ENCODE measurements around the gene PWWP2B.

The PWWP2B gene

DNA sequence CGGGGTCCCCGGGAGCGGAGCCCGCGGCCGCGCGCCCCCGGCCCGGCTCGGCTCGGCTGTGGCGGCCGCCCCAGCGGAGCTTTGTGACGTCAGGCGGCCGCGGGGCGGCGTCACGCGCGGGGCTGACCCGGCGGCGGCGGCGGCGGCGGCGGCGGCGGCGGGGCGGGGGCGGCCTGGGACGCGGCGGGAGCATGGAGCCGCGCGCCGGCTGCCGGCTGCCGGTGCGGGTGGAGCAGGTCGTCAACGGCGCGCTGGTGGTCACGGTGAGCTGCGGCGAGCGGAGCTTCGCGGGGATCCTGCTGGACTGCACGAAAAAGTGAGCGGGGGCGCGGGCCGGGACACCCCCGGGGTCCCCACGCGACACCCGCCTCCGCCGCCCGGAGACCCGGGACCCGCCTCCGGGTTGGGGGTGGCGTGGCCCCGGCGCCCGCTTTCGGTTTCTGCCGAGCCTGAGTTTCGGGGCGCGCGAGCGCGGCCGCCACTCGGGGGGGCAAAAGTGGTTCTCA lies at the start of gene PWWP2B:
Gene PWWP2B, plus strand, starts transcription at position 165 of the 506 bp plus-strand sequence. Its CDS starts 27 bp downstream, at position 192.
- DNase-seq = peak; percentile 41

DNA sequence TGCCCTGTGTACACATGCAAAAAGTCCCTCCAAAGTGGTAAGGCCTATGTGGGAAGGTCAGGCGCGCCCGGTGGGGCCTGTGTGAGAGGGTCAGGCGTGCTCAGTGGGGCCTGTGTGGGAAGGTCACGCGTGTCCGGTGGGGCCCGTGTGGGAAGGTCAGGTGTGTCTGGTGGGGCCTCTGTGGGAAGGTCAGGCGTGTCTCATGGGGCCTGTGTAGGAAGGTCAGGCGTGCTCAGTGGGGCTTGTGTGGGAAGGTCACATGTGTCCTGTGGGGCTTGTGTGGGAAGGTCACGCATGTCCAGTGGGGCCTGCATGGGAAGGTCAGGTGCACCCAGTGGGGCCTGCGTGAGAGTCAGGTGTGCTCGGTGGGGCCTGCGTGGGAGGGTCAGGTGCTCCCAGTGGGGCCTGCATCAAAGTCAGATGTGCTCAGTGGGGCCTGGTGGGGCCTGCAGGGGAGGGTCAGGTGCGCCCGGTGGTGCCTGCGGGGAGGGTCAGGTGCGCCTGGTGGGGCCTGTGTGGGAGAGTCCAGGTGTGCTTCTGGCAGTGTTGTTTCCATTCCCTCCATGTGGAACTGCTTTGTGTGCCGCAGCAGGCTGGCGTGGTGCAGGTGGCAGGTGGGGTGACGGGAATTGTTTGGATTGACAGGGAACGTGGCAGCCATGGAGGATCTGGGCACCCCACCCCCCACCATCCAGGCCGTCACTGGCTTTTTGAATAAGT lies 49.6 kb upstream of the PWWP2B start:
- no peak for DNase-seq

DNA sequence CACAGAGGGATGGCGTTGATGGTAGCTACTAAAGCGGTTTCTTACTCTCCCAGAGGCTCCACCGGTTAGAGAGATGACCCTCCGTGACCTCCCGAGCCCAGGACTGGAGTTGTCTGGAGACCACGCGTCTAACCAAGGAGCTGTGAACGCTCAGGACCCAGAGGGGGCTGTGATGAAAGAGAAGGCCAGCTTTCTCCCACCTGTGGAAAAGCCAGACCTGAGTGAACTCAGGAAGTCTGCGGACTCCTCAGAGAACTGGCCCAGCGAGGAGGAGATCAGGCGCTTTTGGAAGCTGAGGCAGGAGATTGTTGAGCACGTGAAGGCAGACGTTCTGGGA lies 49.1 kb upstream of the PWWP2B start:
- DNase-seq = no peak

DNA sequence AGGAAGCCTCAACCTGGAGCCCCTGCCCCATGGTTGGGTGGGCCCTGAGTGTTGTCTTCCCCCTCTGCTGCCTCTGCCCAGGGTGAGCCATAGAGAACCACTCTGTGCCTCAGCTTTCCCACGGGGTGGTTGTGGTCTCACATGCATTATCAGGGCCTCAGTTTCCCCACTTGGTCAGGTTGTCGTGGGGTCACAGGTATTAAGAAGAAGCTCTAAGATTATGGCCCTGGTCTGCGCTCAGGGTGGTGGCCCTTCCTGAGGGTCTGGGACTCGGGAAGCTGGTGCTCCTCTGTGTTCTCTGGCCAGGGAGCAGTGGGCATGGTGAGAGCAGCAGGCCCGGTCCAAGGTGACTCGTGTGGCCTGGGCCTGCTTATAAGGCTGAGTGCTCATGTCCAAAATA lies 47.2 kb upstream of the PWWP2B start:
- no peak for DNase-seq

DNA sequence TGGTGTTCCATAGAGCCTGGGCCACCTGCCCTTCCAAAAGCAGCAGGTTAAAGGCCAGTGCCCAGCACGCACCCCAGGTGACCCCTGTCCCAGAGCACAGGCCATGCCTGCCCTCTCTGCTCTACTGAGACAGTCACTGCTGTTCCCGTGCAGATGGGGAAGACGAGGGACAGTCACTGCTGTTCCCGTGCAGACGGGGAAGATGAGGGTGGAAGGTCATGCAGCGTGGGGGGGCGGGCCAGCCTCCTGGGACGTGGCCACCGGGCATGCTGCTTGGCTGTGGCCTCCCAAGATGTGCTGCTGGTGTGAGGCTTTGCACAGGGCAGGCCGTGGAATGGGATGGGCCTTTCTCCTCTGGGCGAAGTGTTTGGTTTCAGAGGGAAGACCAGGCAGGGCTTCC lies 46.6 kb upstream of the PWWP2B start:
- no peak for DNase-seq

DNA sequence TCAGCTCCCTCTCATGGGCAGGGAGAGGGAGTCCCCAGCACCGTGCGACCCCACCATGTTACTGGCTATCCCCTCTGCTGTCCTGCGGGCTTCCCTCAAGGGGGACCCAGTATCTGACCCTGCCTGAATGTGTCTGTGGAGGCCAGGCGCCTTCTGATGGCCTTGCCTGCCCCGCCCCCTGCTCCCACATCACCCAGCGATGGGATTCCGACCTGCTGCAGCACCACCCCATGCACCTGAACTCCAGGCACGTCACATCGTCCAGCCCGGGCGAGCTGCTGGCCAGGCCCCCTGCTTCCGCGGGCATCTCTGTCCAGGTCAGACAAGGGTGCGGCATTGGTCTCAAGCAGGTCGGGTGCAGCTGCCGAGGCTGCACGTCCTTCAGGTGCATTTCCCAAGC lies 46.1 kb upstream of the PWWP2B start:
- no peak for DNase-seq

DNA sequence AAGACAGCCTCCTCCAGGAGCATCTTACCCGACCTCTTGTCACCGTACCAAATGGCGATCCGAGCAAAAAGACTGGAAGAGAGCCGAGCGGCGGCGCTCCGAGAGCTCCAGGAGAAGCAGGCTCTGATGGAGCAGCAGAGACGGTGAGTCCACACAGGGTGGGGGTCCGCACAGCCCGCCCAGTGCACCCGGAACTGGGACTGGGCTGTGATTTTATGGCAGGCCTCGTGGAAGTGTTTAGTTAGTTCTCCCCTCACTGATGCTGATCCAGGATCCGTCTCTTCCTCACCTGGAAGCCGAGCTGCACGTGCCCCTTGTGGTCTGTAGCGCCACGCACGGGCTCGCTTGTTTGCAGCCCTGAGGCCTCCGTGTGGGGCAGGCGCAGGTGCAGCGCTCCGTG lies 45.4 kb upstream of the PWWP2B start:
- DNase-seq = no peak

DNA sequence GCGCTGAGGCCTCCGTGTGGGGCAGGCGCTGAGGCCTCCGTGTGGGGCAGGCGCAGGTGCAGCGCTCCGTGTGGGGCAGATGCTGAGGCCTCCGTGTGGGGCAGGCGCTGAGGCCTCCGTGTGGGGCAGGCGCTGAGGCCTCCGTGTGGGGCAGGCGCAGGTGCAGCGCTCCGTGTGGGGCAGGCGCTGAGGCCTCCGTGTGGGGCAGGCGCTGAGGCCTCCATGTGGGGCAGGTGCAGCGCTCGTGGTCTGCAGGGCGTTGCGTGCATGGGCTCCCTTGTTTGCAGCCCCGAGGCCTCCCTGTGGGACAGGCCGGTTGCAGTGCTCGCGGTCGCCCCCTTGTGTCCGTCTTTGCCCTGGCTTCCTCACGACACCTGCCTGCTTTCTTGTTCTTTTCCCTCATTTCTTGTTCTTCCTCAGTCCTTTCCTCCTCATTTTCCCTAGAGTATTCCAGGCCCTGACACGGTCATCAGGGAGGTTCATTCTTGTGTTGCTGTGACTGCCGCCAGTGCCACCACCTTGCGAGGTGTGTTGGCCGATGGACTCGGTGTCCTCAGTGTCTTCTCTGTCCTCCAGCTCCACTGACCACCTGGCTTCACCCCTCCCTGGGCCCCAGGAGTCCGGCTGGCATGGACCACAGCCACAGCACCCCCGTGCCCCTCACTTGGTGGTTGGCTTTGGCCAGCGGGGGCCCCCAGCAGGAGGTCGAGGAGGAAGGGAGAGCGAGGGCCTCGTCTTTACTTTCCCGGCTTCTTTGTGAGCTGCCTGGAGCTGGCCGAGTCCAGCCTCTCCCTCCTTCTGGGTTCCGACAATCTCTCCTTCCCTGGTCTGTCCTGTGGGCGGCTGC lies 44.3 kb upstream of the PWWP2B start:
- DNase-seq = peak; percentile 79

DNA sequence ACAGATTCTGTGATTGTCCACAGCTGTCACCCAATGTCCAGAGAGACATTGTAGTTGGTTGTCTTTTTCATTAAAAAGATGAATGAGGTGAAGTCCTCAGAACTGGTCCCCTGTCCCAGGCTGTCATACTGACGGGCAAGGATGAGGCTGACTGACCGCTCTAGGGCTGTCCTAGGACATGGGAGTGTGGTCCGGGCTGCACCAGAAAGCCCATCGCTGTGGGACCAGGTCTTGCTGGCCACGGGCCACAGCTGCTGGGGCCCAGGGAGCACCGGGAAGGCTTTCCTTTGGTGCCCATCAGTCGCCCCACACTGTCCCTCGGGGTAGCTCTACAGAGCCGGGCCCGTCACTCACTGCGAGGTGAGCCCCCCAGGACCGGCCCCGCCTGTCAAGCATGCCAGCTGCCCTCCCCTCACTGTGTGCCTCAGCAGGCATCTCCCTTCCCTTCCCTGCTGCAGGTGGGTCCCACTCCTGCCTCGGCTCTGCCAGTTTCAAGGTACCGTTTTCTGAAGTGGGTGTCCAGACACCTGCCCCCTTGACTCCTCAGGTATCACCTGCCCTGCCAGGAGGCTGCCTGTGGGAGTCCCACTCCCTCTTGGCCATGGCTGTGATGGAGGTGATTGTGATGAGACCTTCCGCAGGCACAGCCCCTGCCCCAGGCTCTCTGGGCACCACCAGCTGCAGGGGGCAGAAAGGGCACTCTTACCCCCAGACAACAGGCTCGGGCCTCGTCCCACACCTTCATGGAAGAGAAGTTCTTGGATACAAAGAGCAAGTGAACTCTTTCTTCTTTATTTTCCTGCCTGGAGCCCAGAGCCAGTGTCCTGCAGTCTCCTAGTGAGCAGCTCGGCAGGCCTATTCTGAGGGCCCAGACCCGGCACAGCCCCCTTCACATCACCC lies 43.3 kb upstream of the PWWP2B start:
- DNase-seq = no peak

DNA sequence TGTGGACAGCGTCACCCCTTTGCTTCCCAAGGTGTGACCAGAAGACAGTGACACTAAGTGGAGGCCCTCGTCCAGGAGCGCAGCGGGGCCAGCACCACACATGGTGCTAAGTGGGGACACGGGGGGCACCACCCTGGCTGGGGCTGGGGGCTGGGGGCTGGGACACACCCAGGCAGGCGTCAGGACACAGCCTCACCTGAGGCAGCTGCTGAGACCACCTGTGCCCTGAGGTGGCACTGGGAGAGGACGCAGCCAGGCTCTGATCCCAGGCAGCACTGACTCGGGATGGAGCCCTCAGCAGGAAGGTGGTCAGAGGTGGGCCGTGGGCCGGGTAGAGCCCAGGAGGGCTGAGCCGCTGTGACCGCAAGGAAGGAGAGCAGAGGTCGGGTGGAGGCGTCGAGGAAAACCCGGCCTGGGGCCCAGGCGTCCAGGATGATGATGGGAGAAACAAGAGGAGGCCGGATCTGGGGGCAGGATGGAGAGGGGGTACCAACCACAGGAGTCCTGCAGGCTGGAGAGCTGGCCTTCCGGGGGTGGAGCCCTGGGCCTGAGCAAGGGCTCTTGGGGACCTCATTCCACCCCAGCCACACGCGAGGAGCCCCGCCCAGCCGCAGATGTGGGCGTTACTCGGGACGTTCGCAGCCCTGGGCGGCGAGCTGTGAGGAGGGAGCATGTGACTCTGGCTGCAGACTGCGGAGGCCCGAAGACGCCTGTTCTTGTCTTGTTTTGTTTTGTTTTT lies 42.5 kb upstream of the PWWP2B start:
- DNase-seq = no peak

DNA sequence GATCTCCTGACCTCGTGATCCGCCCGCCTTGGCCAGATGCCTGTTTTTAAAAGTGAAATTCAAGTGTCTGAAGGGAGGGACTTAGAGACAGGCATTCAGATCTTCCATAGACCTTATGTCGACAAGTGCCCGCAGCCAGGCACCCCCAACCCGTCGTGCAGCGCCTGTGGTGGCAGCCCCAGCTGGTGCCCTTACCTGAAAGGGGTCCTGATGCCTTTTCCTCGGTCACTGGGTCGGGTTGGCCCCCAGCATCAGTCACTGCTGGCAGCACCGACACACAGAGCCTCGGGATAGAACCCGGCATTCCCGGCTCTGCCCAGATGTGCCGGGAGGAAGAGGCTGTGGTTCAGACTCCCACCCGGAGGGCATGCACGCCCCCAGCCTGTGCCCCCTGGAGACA lies 41.7 kb upstream of the PWWP2B start:
- no peak for DNase-seq

DNA sequence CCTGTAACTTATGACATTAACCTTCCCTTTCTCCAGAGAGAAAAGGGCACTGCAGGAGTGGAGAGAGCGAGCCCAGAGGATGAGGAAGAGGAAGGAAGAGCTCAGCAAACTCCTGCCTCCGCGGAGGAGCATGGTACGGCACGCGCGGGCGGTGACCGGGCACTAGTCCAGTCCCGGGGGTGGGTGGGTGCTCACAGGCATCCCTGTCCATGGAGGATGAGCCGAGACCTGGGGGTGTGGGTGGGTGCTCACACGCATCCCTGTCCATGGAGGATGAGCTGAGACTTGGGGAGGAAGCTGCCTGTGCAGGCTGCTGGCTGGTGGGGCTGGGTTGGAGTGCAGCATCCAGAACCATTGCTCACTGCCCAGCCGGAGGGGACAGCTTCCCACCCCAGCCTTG lies 41.2 kb upstream of the PWWP2B start:
- no peak for DNase-seq

DNA sequence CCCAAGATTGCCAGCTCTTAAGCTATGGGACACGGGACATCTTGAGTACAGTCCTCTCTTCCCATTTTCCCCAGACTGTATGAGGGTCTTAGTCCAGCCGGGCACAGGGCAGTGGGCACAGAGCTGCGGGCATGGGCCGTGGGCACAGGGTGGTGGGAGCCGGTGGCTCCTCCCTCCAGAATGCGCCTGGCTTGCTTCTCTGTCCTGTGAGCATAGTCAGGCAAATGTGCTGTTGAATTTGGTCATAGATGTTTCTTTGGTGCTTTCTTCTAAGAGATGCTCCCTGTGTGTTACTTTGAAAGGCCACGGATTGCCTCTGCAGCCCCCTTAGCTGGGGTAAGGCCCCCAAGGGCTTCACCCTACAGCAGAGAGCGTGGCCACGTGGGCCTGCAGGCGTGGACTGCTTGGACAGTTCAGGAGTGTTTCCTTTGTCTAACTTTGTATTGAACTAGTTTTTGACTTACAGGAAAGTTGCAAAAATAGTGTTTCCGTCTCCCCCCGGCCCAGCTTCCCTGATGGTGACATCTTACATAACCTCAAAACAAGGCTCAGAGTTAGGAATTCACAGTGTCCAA lies 40.3 kb upstream of the PWWP2B start:
- no peak for DNase-seq

DNA sequence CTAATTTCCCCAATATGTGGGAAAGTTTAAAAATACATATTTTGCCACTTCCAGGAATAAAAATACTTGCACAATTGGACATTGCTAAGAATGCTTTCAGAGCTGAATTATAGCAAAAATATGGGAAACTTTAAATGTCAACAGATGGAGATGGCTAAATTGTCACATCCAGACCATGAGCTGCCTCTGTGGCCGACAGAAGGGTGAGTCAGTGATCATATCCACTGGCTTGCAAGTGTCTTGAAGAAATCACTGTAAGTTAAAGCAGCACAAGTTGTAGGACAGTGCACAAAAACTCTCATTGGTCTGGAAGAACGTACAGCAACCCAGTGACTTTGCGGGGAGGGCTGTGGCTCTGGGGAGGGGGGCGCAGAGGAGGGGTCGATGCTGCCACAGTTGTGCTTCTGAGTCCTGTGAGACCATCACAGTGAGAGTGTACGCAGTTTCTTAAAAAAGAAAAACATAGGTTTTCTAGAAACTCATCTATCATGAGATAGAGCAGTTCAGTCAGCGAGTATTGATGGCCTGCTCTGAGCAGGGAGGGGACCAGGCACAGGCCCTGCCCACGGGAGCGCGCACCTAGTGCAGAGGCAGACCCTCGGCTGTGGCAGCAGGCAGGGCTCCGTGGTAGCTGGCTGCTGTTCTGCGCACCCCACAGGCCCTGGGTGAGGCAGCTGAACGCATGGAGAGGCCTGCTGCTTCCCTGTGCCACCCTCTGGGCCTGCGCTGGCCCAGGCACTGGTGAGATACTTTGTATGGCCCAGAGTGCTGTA lies 39.5 kb upstream of the PWWP2B start:
- DNase-seq = no peak

DNA sequence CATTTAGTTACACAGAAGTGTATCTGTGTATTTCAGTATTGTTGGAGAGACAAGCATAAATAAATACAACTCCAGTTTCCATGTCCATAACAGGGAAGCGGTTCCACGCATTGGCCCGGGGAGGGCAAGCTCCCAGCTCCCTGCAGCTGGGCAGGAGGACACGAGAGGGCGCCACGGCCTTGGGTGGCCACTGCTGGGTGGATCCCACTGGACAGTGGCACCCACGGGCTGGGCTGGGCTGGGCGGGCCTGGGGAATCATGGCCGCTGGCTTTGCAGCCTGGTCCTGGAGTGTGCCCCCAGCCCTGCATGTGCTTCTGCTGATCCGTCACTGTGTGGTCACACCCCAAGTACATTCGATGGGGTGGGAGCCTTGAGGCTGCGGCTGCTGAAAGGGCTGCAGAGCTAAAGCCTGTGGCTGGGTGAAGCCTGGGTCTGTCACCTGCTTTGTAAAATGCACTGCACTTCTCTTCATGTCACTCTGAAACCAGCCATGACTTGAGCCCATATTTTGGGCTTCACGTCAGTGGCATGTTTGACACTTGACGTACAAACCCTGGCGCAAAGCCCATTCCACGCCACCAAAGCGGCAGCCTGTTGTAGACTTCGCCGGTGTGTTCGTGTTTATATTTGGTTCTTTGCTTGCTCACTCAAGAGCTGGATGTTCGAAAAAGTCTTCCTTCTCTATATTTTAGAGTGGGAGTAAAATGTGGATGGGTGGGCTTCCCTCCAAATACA lies 37.5 kb upstream of the PWWP2B start:
- no peak for DNase-seq

DNA sequence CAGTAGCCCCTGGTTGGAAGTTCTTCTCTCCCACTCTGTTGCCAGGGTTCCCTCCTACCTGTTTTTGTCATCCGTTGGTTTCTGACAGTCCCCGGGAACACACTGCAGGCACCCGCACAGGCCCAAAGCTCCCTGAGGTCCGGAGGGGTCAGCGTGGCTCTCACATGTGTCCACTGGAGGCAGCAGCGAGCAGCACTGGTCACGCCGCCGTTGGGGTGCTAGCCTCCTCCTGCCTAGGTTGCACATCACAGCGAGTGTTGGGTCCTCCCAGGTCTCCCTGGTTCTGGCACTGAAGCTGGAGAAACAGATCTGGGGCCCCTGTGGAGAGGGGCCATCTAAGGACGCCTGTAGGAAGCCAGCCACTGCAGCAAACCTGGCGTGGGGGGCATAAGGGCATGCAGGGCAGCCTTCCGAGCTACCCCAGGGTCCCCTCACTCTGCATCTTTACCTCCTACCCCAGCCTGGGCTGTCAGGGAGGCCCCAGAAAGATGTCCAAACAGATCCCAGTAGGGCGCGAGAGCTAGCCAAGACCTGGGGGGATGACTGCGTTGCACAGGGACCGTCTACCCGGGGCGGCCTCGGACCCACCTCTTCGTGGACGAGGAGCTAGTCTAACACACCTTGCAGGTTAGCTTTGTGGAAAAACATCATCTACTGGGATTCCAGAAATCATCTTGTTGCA lies 36.1 kb upstream of the PWWP2B start:
- peak; percentile 25 for DNase-seq

DNA sequence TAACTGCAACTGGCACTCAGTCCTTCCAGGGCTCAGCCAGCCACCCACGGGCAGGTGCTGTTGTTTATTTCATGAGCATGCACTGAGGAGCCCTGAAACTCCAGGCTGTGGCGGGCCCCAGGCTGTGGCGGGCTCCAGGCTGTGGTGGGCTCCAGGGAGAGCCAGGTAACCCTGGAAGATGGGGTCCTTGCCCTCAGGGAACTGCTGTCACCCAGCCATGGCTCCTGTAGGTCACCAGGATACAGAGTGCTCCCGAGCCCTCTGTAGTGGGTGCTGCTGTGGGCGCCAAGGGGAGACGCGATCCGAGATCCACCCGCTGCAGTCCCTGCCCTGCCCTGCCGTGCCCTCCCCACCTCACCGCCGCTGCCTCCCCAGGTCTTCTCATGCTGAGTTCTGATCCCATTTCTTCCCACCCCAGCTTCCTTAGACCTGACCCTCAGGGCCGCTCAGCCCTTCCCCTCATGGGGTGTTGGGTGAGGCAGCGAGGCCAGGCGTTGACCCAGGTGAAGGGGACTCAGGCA lies 35.4 kb upstream of the PWWP2B start:
- DNase-seq = no peak

DNA sequence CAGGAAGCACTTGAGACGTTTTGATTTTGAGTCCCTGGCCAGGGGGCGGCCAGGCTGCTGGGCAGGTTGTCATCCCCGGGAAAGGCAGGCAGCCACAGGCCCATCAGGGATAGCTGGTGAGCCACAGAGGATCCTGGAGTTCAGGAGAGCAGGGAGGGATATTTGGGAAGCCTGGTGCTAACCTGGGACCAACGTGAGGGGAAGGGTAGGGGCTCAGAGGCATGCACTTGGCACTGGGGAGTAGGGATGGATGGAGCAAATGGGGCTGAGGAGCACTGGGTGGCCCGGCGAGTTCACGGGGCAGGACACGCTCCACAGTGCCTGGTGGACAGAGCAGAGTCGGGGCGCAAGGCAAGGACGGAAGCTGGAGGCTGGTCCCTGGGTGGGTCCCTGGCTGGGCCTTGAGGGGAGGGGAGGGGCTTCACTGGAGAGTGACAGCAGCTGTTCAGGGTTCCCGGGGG lies 34.8 kb upstream of the PWWP2B start:
- DNase-seq = no peak

DNA sequence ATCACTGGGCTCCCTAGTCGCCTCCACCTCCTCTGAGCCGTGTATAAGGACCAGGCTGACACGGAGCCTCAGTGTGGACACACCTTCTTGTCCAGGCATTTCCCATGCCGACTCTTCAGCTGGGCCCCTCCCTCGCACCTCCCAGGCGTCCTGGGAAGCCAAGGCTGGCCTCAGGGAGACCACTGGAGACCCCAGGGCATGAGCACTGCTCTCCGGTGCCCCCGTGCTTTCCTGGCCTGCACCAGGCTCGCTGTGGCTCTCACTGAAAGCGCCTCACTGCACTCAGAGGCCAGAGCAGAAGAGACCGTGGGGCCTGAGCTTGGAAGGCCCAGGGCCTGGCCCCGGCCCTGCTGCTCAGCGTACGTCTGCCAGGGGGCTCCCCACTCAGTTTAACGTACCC lies 33.6 kb upstream of the PWWP2B start:
- no peak for DNase-seq
